Gastroesophageal sphincter (tissue), 3 donors: Measurements from ENCODE around the gene WDR87.

Experiments
- EP300 ChIP-seq: sonication (generic); formaldehyde crosslinking; IDR thresholded peaks from one replicate; pipeline ENCODE4 v1.6.1; 2017; ENCODE audit warnings: antibody characterized with exemption, mild to moderate bottlenecking
- POLR2A ChIP-seq, 2 donors: fragments of 450-650 bp; IDR thresholded peaks; one replicate each; pipeline ENCODE4 v1.6.1; 2017; ENCODE audit warnings: antibody characterized with exemption in 2 of 2, mild to moderate bottlenecking in 2 of 2, moderate library complexity in 1 of 2
- POLR2AphosphoS5 ChIP-seq: sonication (generic); formaldehyde crosslinking; IDR thresholded peaks from one replicate; pipeline ENCODE4 v1.6.1; 2017; ENCODE audit warnings: antibody characterized with exemption
- TF ChIP-seq, protein P1 (sequence below), 4 experiments: fragments of 200-600 bp in 2 of 4; fragments of 450-650 bp in 2 of 4; sonication (generic) in 1 of 4; IDR thresholded peaks; one replicate each; pipeline ENCODE4 v1.5.1; 2017 to 2019; ENCODE audit warnings: antibody characterized with exemption in 4 of 4, mild to moderate bottlenecking in 2 of 4, moderate library complexity in 2 of 4

GRCh38 chr19:37903096-37903495 lies 3.3 kb downstream of the WDR87 start:
- TF ChIP-seq EP300 (no peak), POLR2AphosphoS5 (no peak), POLR2A (IDR thresholded peaks at IDR 0.05) (no peak)
- TF ChIP-seq, protein P1, sequence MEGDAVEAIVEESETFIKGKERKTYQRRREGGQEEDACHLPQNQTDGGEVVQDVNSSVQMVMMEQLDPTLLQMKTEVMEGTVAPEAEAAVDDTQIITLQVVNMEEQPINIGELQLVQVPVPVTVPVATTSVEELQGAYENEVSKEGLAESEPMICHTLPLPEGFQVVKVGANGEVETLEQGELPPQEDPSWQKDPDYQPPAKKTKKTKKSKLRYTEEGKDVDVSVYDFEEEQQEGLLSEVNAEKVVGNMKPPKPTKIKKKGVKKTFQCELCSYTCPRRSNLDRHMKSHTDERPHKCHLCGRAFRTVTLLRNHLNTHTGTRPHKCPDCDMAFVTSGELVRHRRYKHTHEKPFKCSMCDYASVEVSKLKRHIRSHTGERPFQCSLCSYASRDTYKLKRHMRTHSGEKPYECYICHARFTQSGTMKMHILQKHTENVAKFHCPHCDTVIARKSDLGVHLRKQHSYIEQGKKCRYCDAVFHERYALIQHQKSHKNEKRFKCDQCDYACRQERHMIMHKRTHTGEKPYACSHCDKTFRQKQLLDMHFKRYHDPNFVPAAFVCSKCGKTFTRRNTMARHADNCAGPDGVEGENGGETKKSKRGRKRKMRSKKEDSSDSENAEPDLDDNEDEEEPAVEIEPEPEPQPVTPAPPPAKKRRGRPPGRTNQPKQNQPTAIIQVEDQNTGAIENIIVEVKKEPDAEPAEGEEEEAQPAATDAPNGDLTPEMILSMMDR (IDR thresholded peaks at IDR 0.05), result no peak
